GM12873 (cell line): ENCODE measurements around the gene LYL1.
A peak's percentile ranks its signal among the peaks of the same experiment; 100 is the strongest.

Source experiments
- CTCF ChIP-seq: IDR thresholded peaks from 2 replicates; pipeline ENCODE4 v1.5.1; 2012; ENCODE audit warnings: low read depth, mild to moderate bottlenecking, moderate library complexity, low read length, control low read depth; ENCODE audit not compliant: insufficient read depth; ENCODE audit errors: missing control alignments

The LYL1 gene

GRCh38 chr19:13102666-13103580 lies at the start of gene LYL1:
LYL1 (minus strand) TSS chr19:13102858; CDS start chr19:13101171, 1,687 bp downstream.
- no peak for TF ChIP-seq CTCF

GRCh38 chr19:13151605-13152355 lies 49.1 kb upstream of the LYL1 start:
- TF ChIP-seq CTCF, result no peak

GRCh38 chr19:13150931-13151604 lies 48.4 kb upstream of the LYL1 start:
- TF ChIP-seq CTCF, result no peak

GRCh38 chr19:13150187-13150930 lies 47.7 kb upstream of the LYL1 start, which contains the start of the genes IER2 and STX10:
IER2 (plus strand) TSS chr19:13150411; CDS start chr19:13153187, 2,776 bp downstream.
STX10 (minus strand) TSS chr19:13150375; CDS start chr19:13150173, 202 bp downstream.
- TF ChIP-seq CTCF, result peak; percentile 52

- no peak for TF ChIP-seq CTCF
Measured at GRCh38 chr19:13149628-13150186, 47.0 kb upstream of the LYL1 start.

- no peak for TF ChIP-seq CTCF
Measured at GRCh38 chr19:13146763-13147563, 44.3 kb upstream of the LYL1 start.
